Activated T-helper 2 cell treated with anti-CD3 and anti-CD28 coated beads, Interferon-gamma antibody, Interleukin-2, Interleukin-4, amounts not matched to agents 10 μg/mL and 5 μg/mL and 100 μg/mL, durations not matched to agents 14 hours and 24 hours and 36 hours (primary cell): ENCODE data around the gene CTBP2. TPM values are rescaled to one million over a fixed set of nuclear protein-coding genes. Genes with fewer than 3 reads are reported as not detected.
"Not testable (repeated sequence)": the region's sequence is repeated elsewhere in the genome, so short reads cannot be mapped to it uniquely, and the experiment has no call there.

Source experiments
- DNase-seq: peaks from one replicate; pipeline ENCODE4 v3.0.0; 2021; ENCODE audit warnings: low spot score
- H3K27ac Mint-ChIP-seq: one replicate; pipeline ENCODE4 v1.8.0; 2021; ENCODE audit warnings: mixed read lengths
- H3K27me3 Mint-ChIP-seq: one replicate; pipeline ENCODE4 v1.8.0; 2021; ENCODE audit warnings: low read depth, mixed read lengths
- H3K36me3 Mint-ChIP-seq: one replicate; pipeline ENCODE4 v1.8.0; 2021; ENCODE audit warnings: low read depth, mixed read lengths
- H3K4me1 Mint-ChIP-seq: one replicate; pipeline ENCODE4 v1.8.0; 2021; ENCODE audit warnings: low read depth, mixed read lengths
- H3K4me3 Mint-ChIP-seq: one replicate; pipeline ENCODE4 v1.8.0; 2021; ENCODE audit warnings: low read depth, mild to moderate bottlenecking, moderate library complexity, mixed read lengths
- H3K9me3 Mint-ChIP-seq: one replicate; pipeline ENCODE4 v1.8.0; 2021; ENCODE audit warnings: mixed read lengths
- intact Hi-C: fragments of 100-400 bp; cut with micrococcal nuclease; formaldehyde crosslinking; loops from one replicate; pipeline ENCODE4 v1.15.1; 2023
- total RNA-seq: library from RNA; stranded (reverse); gene quantifications from 2 replicates; pipeline ENCODE4 v1.2.3, GENCODE V29; 2022

Gene CTBP2
- total RNA-seq, 1 donor from 2014 or later, result 0.48 TPM

GRCh38 chr10:125193306-125193877 lies 33.0 kb upstream of the CTBP2 start:
- no peak overlapping the region for H3K27ac Mint-ChIP-seq
- no peaks in the 10 kb centered on the region for H3K9me3 Mint-ChIP-seq

GRCh38 chr10:125192620-125193019 lies 32.3 kb upstream of the CTBP2 start:
- H3K27me3 Mint-ChIP-seq, result no peaks in the 10 kb centered on the region
- no peak for DNase-seq
- H3K36me3 Mint-ChIP-seq, result no peaks in the 10 kb centered on the region
- no peak overlapping the region for H3K27ac Mint-ChIP-seq
- no peak overlapping the region for H3K4me3 Mint-ChIP-seq
- no peaks in the 10 kb centered on the region for H3K4me1 Mint-ChIP-seq
- H3K9me3 Mint-ChIP-seq, result no peaks in the 10 kb centered on the region
- intact Hi-C loops, result no loop called here

More at GRCh38 chr10:125193306-125193877, 33.0 kb upstream of the CTBP2 start:
- Mint-ChIP-seq H3K4me1 (no peaks in the 10 kb centered on the region), H3K27me3 (no peaks in the 10 kb centered on the region), H3K36me3 (no peaks in the 10 kb centered on the region), H3K4me3 (no peak overlapping the region)
- intact Hi-C loops, result no loop called here
- no peak for DNase-seq

- DNase-seq, result no peak
- no peak overlapping the region for H3K4me3 Mint-ChIP-seq
- intact Hi-C loops, result no loop called here
- H3K36me3 Mint-ChIP-seq, result no peaks in the 10 kb centered on the region
- no peaks in the 10 kb centered on the region for H3K27me3 Mint-ChIP-seq
- H3K4me1 Mint-ChIP-seq, result no peaks in the 10 kb centered on the region
- H3K27ac Mint-ChIP-seq, result no peak overlapping the region
- H3K9me3 Mint-ChIP-seq, result no peaks in the 10 kb centered on the region
Observed at GRCh38 chr10:125192005-125192404, 31.6 kb upstream of the CTBP2 start.

- Mint-ChIP-seq H3K4me3 (no peak overlapping the region), H3K9me3 (no peaks in the 10 kb centered on the region), H3K4me1 (no peaks in the 10 kb centered on the region), H3K36me3 (no peaks in the 10 kb centered on the region), H3K27ac (no peak overlapping the region), H3K27me3 (no peaks in the 10 kb centered on the region)
- intact Hi-C loops, result no loop called here
- DNase-seq, result no peak
Observed at GRCh38 chr10:125190946-125191345, 30.6 kb upstream of the CTBP2 start.

- Mint-ChIP-seq H3K27ac (no peak overlapping the region), H3K4me3 (no peak overlapping the region), H3K4me1 (no peaks in the 10 kb centered on the region), H3K36me3 (no peaks in the 10 kb centered on the region), H3K27me3 (no peaks in the 10 kb centered on the region), H3K9me3 (no peaks in the 10 kb centered on the region)
- intact Hi-C loops, result no loop called here
- no peak for DNase-seq
Observed at GRCh38 chr10:125190414-125190813, 30.1 kb upstream of the CTBP2 start.

GRCh38 chr10:125189162-125189561 lies 28.8 kb upstream of the CTBP2 start:
- no peak overlapping the region for H3K27ac Mint-ChIP-seq
- no peak for DNase-seq
- no peaks in the 10 kb centered on the region for H3K9me3 Mint-ChIP-seq
- H3K4me3 Mint-ChIP-seq, result no peak overlapping the region
- intact Hi-C loops, result no loop called here
- H3K4me1 Mint-ChIP-seq, result no peaks in the 10 kb centered on the region
- H3K36me3 Mint-ChIP-seq, result no peaks in the 10 kb centered on the region
- no peaks in the 10 kb centered on the region for H3K27me3 Mint-ChIP-seq

- Mint-ChIP-seq H3K4me1 (no peaks in the 10 kb centered on the region), H3K9me3 (no peaks in the 10 kb centered on the region), H3K27ac (no peak overlapping the region), H3K27me3 (no peaks in the 10 kb centered on the region), H3K36me3 (no peaks in the 10 kb centered on the region), H3K4me3 (no peak overlapping the region)
- intact Hi-C loops, result no loop called here
- DNase-seq, result no peak
Observed at GRCh38 chr10:125187238-125188194, 27.2 kb upstream of the CTBP2 start.

GRCh38 chr10:125186431-125187170 lies 26.2 kb upstream of the CTBP2 start:
- intact Hi-C loops, result no loop called here
- Mint-ChIP-seq H3K36me3 (no peaks in the 10 kb centered on the region), H3K4me3 (no peak overlapping the region), H3K27me3 (no peaks in the 10 kb centered on the region), H3K9me3 (no peaks in the 10 kb centered on the region), H3K27ac (no peak overlapping the region), H3K4me1 (no peaks in the 10 kb centered on the region)
- DNase-seq, result no peak

GRCh38 chr10:125179107-125179506 lies 18.7 kb upstream of the CTBP2 start:
- H3K9me3 Mint-ChIP-seq, H3K27me3 Mint-ChIP-seq, intact Hi-C loops, DNase-seq, H3K36me3 Mint-ChIP-seq, H3K4me3 Mint-ChIP-seq, H3K4me1 Mint-ChIP-seq, H3K27ac Mint-ChIP-seq: not testable (repeated sequence)

GRCh38 chr10:125177641-125178640 lies 17.6 kb upstream of the CTBP2 start:
- no peak overlapping the region for H3K27ac Mint-ChIP-seq
- intact Hi-C loops, result no loop called here
- H3K36me3 Mint-ChIP-seq, result no peaks in the 10 kb centered on the region
- no peaks in the 10 kb centered on the region for H3K4me1 Mint-ChIP-seq
- H3K27me3 Mint-ChIP-seq, result peaks cover 3% of the 10 kb centered on the region
- no peaks in the 10 kb centered on the region for H3K9me3 Mint-ChIP-seq
- DNase-seq, result no peak
- no peak overlapping the region for H3K4me3 Mint-ChIP-seq

GRCh38 chr10:125175807-125176206 lies 15.4 kb upstream of the CTBP2 start:
- H3K27me3 Mint-ChIP-seq, result peaks cover 3% of the 10 kb centered on the region
- no peak overlapping the region for H3K4me3 Mint-ChIP-seq
- H3K27ac Mint-ChIP-seq, result no peak overlapping the region
- H3K4me1 Mint-ChIP-seq, result no peaks in the 10 kb centered on the region
- H3K9me3 Mint-ChIP-seq, result no peaks in the 10 kb centered on the region
- intact Hi-C loops, result no loop called here
- no peaks in the 10 kb centered on the region for H3K36me3 Mint-ChIP-seq
- no peak for DNase-seq

GRCh38 chr10:125174360-125174759 lies 14.0 kb upstream of the CTBP2 start:
- Mint-ChIP-seq H3K36me3 (no peaks in the 10 kb centered on the region), H3K4me3 (no peak overlapping the region), H3K4me1 (no peaks in the 10 kb centered on the region), H3K9me3 (no peaks in the 10 kb centered on the region), H3K27ac (no peak overlapping the region), H3K27me3 (peaks cover 3% of the 10 kb centered on the region)
- DNase-seq, result no peak
- intact Hi-C loops, result no loop called here
